Measurements from ENCODE around the gene TAF8.

TAF8 gene

GRCh38 chr6:42059743-42060142, 9.4 kb downstream of the TAF8 start:
- DNase-seq (ENCODE audit: low read depth in 2 of 2): no peak

GRCh38 chr6:42066156-42066675, 15.9 kb downstream of the TAF8 start:
- no peak for DNase-seq (ENCODE audit: low read depth in 2 of 2)

DNA sequence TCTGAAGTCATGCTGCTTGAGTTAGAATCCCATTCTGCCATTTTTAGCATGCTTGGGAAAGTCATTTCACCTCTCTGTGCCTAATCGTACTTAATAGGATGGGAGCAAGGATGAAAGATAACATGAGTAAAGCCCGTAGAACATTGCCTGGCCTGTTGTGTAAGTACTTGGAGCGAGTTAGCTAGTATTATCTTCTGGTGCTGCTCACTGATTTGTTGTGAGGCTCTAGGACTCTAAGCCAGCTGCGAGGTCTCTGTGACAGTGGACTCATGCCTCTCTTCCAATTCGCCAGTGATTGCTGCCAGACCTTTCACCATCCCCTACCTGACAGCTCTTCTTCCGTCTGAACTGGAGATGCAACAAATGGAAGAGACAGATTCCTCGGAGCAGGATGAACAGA, 17.8 kb downstream of the TAF8 start:
- DNase-seq (ENCODE audit: low read depth in 2 of 2): no peak

GRCh38 chr6:42068872-42069522, 18.7 kb downstream of the TAF8 start:
- DNase-seq (ENCODE audit: low read depth in 2 of 2): no peak

- no peak for DNase-seq (ENCODE audit: low read depth in 2 of 2)
These were observed 21.7 kb downstream of the TAF8 start for GRCh38 chr6:42071881-42072583.

DNA sequence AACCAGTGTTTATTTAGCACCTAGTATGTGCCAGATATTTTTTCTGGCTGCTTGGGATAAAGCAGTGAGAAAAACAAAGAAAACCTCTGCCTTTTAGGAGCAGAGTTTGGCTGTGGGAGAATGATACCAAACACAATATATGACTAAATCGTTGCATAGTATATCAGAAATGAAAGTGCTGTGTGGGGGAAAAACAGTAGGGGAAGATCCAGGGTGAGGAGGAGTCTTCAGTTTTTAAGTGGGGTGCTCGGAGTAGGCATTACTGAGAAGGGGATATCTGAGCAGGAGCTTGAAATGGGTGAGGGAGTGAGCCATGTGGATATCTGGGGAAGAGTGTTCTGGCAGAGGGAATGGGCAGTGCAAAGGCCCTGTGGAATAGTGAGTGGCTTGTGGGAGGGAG, 23.0 kb downstream of the TAF8 start:
- DNase-seq (ENCODE audit: low read depth in 2 of 2): no peak

GRCh38 chr6:42075159-42075838, 25.0 kb downstream of the TAF8 start:
- DNase-seq (ENCODE audit: low read depth in 2 of 2): peak; percentile 26 to 32

GRCh38 chr6:42078386-42078785, 28.1 kb downstream of the TAF8 start:
- DNase-seq (ENCODE audit: low read depth in 2 of 2): no peak

DNA sequence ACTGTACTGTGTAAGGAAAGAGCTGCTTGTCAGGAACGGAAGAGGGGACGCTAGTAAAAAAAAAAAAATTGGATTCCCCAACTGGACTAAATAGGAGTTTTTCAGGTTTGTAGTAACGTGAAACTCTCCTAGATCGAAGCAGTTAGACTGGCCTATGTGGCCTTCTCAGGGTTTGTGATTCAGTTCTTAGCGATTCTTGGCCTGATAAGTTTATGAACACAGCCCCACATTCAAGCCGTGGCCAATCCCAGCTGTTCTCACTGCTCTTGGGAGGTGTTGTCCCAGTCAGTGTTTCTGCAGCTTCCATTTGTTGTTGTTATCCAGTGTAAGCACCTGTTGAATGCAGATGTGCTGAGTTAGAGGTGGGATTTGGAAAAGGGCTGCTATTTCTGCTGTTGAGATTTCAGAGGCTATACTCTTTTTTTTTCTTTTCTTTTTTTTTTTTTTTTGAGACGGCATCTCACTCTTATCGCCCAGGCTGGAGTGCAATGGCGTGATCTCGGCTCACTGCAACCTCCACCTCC, 29.7 kb downstream of the TAF8 start:
- DNase-seq (ENCODE audit: low read depth in 2 of 2): no peak

DNA sequence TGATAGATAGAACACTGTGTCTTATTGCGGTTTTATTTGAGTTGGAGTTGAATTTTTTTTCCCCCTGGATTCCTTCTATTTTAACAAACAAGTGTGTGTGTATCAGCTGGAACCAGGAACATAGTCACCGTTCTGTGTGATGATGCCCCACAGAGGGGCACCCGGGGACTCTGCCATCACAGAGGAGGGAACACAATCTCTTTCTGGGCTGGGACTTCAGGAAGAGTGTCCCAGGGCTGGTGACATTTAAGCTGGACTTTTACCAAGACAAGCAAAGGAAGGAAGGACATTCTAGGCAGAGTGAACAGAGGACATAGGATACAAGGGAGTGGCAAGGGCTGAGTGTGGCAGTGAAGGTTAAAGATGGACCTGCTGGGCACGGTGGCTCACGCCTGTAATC, 33.2 kb downstream of the TAF8 start:
- DNase-seq (ENCODE audit: low read depth in 2 of 2): no peak

GRCh38 chr6:42084889-42085288, 34.6 kb downstream of the TAF8 start:
- DNase-seq (ENCODE audit: low read depth in 2 of 2): no peak

GRCh38 chr6:42086046-42087035, 36.0 kb downstream of the TAF8 start:
- no peak for DNase-seq (ENCODE audit: low read depth in 2 of 2)

DNA sequence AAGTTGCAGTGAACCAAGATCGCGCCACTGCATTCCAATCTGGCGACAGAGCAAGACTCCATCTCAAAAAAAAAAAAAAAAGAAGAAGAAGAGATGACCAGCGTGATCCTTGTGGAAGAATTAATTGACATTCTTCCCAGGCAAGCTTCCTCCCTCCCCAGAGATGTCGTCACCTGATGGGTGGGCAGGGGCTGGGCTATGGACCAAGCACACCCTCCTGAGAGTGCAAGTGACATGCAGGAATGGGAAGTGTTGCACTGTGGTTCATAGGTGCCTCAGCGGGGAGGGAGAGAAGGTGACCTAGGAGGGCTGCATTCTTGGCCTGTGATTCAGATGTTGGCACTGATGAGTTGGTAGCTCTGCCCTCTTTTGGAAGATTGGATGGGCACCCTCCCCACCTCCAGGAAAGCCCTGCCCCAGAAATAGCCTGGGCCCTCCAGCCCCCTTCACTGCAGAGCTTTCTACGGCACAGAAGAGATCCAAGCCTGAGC, 37.8 kb downstream of the TAF8 start:
- no peak for DNase-seq (ENCODE audit: low read depth in 2 of 2)

DNA sequence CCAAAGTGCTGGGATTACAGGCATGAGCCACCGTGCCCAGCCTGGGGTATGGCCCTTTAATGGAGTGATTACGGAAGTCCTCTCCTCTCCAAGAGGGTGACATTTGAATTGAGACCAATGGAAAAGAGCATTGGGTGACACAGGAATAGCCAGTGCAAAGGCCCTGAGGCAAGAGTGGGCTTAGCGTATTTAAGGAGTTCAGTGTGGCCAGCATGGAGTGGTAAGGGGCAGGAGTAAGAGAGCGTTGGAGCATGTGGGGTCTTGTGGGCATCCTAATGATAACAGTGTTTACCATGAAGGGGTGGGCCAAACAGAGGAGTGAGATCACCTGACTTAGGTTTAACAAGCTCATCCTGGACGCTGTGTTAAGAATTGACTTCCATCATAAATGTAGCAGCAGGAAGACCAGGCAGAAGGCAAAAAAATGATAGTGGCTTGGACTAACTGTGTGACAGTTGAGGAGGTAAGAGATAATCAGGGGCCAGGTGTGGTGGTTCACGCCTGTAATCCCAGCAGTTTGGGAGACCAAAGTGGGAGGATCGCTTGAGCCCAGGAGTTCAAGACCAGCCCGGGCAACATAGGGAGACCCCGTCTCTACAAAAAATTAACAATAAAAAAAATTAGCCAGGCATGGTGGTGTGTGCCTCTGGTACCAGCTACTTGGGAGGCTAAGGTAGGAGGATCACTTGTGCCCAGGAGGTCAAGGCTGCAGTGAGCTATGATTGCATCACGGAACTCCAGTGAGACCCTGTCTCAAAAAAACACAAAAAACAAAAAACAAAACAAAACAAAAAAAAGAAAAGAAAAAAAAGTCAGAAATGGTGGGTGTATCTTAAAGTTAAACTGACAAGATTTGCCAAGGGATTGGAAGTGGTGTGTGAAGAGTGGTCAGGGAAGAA, 40.7 kb downstream of the TAF8 start:
- DNase-seq (ENCODE audit: low read depth in 2 of 2): no peak

DNA sequence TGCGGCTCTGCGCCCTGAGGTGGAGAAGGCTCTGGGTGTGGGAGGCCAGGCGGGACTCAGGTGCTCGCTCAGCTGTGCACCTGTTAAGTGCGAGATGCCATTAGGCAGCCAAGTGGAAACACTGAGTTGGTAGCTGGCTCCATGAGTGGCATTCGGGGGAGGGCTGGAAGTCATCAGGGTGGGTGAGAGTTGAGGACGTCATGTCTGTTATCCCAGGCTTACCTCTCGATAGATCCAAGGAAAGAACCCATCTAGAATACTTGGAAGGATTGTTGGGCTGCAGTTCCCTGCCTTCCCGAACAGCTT, 41.3 kb downstream of the TAF8 start:
- no peak for DNase-seq (ENCODE audit: low read depth in 2 of 2)

DNA sequence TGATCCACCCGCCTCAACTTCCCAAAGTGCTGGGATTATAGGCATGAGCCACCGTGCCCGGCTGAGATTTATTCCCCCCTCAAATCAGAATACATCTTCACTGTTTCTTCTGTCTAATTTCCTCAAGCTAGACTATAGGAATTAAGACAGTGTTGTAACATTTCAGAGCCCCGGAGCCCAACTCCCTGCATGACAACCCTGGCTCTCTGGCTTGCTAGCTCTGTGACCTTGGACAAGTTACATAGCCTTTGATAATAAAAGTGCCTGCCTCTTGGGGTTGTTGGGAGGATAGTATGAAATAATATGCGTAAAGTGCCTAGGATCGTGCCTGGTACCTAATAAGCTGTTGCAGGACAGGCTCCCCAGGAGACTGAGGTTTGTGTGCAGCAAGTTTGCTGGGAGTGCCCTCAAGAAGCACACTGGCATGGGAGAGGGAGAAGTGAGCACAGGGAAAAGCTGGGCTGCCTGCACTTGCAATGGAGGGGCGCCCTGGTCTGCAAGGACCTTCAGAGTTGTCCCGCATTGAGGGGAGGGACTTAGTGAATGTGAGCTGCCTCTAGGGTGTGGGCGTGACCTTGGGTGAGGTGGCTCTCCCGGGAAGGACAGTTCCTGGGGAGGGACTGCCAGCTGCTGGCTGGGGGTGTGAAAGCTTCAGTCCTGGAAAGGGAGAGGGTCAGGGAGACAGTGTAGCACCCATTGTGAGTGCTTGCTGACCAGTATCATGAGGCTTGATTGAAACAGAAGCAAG, 43.4 kb downstream of the TAF8 start:
- DNase-seq (ENCODE audit: low read depth in 2 of 2): no peak

GRCh38 chr6:42095094-42095493, 44.8 kb downstream of the TAF8 start:
- DNase-seq (ENCODE audit: low read depth in 2 of 2): no peak

DNA sequence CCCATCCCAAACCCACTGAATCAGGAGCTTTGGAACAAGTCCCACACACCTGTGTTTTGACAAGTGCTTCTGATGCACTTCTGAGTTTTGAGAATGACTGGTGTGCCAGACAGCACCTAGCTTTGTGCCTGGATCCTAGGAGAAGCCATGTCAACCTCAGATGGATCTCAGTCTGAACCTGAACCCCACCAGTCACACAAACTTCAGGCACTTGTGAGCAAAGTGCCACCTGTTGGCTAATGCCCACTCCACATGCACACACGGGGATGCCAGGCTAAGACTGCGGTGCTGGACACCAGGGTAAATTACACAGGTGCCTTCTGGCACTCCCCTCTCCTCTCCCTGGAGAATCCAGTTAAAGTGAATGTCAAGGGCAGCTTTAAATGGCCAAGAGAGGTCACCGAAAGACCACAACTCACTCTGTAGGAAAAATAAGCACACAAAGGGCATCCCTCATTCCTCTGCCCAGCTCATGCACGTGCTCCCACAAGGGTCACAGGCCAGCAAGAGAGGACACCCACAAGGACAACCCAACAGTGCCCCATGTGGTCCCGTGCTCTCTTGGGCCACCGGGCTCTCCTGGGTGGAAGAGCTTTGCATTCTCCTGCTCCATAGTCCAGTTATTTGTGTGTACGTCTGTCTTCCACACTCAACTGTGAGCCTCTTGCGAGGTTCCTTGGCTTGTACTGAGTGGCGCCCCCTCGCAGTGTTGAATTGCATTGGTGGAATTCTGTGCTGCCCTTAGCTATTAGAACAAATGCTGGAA, 45.6 kb downstream of the TAF8 start:
- no peak for DNase-seq (ENCODE audit: low read depth in 2 of 2)
